Kidney tubule cell (primary cell): Measurements from ENCODE around the gene RLN3.

Experiments
- DNase-seq: peaks from one replicate; pipeline ENCODE4 v3.0.0-alpha.2; 2018; ENCODE audit warnings: low spot score

RLN3 gene, protein sequence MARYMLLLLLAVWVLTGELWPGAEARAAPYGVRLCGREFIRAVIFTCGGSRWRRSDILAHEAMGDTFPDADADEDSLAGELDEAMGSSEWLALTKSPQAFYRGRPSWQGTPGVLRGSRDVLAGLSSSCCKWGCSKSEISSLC

DNA sequence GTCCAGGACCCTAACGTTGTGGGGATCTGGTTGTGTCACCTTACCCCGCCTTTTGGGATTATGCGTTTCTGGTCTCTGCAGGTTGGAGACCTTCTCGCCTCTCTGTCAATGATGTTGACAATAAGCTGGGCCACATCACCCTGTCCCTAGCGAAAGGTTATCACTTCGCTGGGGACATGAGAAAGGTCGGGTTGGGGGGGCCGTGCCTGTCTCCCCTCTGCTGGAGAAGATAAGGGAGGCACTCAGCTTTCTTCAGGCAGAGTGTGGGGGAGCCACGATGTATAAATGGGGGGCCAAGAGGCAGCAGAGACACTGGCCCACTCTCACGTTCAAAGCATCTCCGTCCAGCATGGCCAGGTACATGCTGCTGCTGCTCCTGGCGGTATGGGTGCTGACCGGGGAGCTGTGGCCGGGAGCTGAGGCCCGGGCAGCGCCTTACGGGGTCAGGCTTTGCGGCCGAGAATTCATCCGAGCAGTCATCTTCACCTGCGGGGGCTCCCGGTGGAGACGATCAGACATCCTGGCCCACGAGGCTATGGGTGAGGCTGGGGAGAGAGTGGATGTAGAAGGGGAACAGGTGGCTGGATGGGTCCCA, at the start of gene RLN3:
Gene RLN3, plus strand, starts transcription at position 293 of the 595 bp plus-strand sequence. Its CDS starts 57 bp downstream, at position 350.
- DNase-seq: no peak

DNA sequence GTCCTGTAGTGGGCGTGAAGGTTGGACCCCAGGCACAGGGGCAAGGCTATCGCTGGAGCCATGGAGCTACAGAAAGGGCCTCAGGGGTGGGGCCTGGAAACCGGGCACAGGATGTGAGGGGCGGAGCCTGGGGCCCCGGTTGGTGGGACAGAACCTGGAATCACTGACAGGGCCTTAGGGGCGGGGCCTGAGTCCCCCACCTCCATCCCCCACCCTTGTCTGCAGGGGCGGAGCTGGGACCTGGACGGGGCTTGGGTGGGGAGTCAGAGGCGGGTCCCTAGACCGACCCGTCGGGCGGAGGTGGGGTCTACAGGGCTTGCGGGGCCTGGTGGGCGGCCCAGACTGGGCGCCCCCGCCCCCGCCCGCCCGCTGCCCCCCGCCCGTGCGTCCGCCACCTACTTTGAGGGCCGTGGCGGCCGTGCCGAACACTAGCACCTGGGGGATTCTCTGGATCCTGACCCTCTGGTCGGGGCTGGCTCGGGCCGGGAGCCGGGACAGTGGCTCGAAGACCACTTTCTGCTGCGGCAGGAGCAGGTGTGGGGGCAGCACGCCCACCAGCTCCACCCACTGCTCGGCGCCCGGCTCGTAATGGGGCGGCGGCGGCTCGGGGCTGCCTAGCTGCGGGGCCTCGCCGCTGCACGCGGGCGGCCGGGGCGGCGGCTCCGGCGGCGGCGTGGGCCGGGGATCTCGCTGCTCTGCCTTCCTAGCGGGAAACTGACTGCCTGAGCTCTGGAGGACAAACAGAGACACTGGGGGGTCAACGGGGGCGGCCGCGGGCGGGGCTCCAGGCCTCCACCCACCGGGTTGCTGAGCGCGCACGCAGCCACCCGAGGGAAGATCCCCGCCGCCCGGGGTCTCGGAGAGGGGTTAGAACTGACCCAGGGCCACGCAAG, 49.4 kb upstream of the RLN3 start:
- DNase-seq: peak; percentile 18

DNA sequence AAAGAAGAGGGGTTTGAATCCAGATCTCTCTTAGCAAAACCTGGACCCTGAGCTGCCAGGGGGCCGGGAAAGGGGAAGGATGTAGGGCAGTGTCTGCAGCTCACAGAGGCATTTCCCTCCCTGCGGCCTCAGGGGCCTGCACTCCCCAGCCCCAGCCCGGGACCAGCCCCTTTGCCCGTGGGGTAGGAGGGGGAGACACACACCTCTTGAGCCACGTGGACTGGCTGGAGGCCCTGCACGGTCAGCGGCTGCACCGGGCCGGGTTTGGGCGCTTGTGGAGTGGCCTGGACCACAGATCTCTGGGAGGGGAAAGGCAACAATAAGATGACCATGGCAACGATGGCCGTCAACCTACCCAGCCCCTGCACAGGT, 48.7 kb upstream of the RLN3 start:
- no peak for DNase-seq

DNA sequence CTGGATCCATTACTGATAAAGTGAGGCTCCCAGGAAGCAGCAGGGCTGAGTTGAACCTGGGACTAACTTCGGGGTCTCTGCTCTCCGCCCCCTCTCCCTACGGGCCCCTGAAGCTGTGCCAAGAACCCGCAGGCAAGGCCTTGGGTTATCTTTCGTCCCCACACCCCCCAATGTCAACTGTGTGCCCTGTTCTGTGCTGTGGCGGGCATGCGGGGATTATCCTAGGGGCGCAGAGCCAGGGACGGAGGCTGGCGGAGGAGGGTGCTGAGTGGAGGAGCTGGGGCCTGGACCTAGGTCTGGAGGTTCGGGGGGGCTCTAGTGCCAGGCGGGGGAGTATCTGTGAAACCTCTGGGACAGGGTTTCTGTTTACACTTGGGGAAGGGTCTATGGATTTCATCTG, 48.3 kb upstream of the RLN3 start:
- DNase-seq: no peak

DNA sequence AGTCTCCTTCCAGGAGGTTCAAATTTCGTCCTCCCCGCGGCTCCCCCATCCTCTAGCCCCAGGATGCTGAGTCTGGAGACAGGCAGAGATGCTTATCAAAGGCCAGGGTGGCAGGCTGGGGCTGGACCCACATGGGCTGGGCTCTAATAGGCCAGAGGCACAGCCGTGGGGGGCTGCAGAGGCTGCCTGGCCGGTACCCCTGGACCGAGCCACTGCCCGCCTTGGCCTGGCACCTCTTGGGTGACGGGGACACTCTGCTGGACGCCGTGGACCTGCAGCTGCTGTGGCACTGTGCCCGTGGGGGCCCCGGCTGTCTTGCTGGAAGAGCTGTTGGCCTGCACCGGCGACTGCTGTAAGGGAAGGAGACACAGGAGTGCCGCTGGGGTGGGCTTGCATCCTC, 47.6 kb upstream of the RLN3 start:
- DNase-seq: no peak

DNA sequence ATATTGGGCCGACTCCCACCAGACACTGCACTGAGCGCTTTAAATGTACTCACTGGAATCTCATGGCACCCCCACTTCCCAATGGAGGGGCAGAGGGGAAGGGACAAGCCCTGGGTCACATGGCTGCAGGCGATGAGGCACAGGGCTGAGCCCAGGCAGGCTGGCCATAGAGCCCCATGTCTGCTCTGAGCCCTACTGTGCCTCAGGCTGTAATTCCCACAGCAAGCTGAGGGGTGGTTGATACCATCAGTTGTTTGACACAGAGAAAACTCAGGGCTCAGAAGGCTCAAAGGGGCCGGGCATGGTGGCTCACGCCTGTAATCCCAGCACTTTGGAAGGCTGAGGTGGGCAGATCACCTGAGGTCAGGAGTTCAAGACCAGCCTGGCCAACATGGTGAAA, 46.9 kb upstream of the RLN3 start:
- DNase-seq: no peak

DNA sequence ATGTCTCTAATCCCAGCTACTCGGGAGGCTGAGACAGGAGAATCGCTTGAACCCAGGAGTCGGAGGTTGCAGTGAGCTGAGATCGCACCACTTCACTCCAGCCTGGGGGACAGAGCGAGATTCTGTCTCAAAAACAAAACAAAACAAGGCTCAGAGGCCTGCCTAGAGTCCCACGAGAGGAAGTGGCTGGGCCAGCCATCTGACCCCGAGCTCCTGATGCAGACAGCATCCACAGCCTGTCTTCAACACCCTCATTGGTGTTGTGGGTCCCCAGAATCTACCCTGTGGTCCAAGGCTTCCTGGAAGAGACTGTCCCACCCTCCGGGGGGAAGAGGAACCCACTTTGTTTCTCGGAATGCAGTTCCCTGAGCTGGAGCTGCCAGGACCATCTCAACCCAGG, 46.5 kb upstream of the RLN3 start:
- DNase-seq: no peak

DNA sequence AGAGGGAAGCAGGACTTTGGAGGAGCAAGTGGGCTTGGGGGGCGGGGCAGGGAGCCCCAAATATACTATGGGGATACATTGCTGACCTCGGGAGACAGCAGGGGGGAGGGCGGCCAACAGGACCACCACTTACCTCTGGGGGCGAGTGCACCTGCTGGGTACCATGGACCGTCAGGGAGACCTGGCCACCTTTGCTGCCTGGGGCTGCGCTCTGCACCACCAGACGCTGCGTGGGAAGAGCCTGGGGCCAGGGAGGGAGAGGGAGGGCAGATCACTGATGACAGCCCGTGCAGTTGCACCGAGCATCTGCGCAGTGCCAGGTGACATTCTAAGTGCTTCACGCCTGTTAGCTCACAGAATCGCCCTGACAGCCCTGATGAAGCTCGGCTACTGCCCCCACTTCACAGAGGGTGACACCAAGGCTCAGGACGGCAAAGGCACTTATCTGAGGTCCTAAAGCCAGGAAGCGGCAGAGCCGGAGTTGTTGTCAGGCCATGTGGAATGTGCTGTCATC, 45.9 kb upstream of the RLN3 start:
- no peak for DNase-seq

DNA sequence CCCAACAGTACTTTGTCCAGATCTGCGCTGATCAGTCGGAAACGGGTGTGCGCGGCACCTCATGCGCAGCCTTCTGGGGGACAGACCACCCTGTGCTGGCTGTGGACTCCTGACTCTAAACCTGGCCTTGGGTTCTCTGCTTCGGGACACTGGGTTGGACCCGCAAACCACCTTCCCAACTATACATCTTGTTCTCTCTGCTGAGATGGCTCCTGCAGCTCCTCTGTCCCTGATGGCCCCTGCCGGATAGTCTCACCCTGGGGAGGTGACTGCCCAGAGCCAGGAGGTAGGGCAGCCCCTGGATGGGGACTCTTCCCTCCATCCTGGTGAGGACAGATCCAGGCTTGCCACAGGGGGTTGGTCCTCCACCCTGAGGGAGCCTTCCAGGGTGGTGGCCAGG, 45.2 kb upstream of the RLN3 start:
- DNase-seq: no peak

DNA sequence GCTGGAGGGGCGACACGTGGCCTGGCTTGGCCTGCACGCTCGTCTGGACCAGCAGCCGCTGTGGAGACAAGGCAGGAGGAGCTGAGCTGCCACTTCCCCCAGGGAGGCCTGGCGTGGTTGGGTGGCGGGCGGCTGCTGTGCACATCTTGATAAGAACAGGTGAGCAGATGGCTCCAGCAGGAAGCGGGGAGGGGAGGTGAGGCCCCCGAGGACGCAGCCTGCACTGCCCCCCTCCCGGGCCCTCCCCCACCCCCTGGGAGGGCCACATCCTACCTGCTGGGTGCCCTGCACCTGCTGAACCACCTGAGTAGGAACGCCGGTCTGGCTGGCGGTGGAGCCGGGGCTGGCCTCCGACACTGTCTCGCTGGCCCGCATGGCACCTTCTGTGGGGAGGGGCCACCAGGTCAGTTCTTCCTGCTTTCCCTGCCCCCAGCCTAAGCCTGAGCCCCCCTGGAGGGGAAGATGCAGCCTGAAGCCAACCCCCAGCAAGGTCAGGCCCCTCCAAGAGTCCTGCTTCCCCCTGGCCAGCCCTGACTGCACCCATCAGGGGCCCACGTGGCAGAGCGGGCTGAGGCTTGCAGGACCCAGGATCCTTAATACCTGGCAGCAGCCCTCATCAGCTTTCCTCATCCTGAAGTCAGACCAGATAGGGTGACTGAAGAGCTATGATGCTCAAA, 44.6 kb upstream of the RLN3 start:
- no peak for DNase-seq

DNA sequence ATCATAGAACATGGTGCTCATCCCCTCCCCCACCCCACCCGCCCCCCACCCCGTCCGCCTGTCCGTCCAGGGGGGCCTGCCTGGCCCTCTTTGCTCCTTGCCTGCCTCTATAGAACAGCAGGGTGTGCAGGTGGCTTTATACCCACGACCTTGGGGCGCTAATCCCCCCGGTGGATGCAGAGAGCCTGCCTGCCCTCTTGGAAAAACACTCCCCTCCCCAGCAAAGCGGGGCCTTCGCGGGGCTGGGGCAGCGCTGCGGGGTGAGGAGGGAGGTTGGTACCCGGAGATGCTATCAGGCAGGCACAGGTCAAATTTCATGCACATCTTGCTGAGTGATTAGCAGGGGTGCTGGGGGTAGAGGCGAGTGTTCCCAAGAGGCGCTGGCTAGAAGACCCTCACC, 43.8 kb upstream of the RLN3 start:
- no peak for DNase-seq

DNA sequence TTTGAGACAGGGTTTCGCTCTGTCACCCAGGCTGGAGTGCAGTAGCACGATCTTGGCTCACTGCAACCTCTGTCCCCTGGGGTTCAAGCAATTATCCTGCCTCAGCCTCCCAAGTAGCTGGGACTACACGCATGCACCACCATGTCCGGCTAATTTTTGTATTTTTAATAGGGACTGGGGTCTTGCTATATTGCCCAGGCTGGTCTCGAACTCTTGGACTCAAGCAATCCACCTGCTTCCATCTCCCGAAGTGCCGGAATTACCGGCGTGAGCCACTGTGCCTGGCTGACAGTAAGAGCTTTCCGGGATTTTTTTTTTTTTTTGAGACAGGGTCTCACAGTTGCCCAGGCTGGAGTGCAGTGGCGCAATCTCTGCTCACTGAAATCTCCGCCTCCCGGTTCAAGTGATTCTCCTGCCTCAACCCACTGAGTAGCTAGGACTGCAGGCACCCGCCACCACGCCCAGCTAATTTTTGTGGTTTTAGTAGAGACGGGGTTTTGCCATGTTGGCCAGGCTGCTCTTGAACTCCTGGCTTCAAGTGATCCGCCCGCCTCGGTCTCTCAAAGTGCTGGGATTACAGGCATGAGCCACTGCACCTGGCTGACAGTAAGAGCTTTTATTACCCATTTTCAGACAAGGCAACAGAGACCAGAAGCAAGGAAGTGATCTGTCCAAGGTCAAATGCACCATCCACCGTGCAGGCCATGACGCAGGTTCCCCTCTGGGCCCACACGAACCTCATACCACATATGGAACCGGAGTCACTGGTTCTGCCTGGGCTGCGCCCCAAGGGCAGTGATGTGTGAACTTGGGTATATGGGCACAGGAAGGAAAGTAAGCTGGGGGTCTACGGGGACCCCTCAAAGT, 42.8 kb upstream of the RLN3 start:
- DNase-seq: no peak

DNA sequence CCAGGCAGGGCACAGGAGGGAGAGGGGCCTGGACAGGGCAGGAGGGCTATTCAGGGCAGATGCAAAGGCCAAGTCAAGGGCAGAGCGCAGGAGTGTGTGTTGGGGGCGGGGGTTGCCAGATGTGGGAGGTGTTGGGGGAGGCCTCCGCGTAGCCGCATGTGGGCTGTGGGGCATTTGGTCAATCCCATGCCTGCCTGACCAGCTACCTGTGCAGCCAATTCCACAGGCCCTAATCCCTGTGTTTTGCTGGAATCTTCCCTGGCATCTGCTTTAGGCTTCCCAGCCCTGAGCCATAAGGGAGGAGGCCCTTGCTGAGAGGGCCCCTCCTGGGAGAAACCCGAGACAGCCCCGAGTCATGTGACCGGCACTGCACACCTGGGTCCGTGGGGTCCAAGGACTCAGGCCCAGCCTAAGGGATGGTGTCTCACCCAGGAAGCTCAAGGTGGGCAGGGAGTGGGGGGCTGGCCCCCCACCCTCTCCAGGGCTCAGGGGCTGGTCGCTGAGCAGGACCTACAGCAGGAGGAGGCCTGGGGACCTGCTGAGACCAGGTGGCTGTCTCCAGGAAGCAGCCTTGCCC, 42.1 kb upstream of the RLN3 start:
- DNase-seq: peak; percentile 25

DNA sequence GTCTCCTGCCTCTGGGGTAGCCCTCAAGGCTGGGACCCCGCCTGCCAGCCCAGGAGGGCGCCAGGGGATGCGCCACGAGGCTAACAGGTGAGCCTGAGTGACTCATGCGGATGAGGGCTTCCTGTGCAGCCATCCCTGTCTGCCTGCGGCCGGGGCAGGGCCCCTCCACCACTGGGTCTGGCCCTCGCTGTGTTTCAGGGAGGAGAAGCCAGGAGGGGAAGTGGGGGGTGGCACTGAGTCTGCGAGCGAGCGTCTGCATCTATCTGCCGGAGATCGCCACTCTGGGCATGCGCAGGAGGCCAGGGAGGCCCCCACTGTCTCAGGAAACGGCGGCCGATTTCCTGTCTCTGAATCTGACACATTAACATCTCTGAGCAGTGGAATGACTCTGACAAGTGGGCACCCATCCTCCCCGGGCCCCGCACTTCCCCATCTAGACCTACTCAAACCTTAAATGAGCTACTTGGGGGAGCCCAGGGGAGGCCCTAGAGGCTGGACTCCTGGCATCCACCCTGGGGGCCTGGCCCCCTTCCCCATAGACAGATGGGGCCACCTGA, 41.5 kb upstream of the RLN3 start:
- DNase-seq: peak; percentile 90

DNA sequence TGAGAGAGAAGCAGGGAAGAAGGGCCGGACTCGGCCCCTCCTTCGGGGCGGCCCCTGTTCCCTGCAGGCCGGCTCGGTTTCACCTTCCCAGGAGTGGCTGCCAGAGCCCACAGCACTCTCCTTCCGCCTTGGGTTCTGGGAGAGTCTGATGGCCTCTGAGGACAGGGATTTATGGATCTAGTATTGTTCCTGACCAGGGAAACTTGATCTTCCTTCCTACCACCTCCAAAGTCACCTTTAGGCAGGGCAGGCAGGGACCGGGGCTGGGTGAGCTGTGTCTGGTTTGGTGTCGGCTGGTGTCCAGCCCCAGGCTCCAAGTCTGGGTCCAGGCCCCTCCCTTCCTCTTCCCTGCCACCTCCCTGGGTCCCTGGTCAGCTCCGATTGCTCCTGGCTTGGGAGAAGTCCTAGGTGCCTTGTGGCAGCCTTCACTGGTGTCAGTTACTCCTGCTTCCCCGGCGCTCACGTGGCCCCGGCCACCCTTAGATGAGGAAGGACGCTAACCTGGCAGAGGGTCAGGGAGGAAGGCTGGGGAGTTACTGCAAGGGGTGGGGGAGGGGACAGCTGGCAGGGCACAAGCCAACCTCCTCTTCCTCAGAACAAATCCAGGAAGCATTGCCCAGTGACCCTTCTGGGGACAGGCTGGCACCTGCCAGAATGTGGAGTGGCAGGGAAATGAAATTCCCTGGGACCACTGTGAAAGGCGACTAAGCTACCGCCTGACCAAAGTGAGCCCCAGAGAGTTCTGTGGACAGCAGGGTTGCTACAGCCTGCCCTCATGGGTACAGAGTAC, 40.7 kb upstream of the RLN3 start:
- peak; percentile 31 for DNase-seq

DNA sequence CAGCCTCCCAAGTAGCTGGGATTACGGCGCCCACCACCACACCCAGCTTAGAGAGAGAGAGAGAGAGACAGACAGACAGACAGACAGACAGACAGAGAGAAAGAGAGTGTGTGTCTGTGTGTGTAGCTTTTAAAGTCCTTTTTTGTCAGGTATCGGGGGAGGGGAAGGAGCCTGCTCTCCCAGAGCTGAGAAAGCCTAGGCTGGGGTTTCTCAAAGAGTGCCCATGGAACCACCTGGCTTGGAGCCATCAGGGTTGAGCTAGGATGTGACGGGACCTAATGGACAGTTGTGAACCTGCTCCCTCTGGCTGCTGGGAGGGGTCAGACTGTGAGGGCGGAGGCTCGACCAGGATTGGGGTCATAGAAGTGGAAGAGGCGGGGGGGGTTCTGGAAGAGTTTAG, 38.5 kb upstream of the RLN3 start:
- DNase-seq: no peak

DNA sequence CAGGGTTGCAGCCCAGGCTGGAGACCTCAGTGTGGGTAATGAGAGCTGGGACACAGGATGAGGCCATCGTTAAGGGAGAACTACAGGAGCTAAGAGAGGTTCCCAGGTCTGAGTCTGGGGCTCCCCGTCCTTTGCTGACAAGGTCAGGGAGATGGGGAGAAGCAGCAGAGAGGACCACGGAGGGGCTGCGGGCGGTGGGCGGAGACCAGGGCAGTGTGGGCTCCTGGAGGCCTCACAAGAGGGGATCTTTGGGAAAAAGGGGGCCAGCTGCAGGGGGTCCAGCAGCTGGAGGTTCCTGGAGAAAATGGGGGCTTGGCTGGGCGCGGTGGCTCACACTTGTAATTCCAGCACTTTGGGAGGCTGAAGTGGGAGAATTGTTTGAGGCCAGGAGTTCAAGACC, 37.9 kb upstream of the RLN3 start:
- no peak for DNase-seq

DNA sequence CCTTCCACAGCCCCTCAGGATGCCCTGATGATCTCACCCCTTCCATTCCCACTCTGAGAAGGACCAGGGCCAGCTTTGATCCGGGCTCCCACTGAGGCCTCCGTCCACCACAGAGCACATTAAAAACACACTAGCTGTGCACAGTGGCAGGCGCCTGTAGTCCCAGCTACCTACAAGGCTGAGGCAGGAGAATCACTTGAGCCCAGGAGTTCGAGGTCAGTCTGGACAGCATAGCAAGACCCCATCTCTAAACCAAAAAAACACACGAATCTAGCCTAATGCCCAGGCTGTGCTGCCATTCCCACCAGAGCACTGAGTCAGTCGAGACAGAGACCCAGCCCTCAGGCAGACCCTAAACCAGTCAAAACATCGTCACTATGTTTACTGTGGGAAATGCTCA, 35.9 kb upstream of the RLN3 start:
- no peak for DNase-seq

DNA sequence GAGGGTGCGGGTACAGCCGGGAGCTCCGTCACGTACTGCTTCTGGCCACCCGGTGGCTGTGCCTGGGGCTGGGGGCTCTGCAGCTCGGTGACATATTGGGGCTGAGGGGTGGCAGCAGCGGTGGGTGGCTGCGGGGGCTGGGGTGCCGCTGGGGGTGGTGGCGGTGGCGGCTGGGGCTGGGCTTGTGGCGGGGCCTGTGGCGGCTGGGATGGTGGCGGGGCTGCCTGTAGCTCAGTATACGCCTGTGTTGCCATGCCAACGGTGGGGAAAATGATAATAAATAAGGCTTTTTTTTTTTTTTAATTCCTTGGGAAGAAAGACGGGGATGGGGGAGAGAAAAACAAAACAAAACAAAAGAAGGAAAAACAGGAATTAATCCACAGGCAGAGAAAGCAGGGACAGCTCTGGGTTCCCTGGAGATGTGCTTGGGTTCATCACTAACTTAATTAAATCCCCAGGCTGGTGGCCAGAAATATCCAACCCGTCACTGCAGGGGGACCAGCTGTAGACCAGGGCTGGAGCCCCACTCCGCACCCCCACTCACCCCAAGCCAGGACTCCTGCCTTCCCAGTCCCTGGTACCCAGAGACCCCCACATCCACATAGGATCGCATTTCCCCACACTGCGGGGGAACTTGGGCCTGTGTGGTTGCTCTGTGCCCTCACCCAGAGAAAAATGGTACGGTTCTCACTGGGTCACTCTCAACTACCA, 34.2 kb upstream of the RLN3 start:
- DNase-seq: no peak
